ENCODE measurements around the gene LTBP1.

DNA sequence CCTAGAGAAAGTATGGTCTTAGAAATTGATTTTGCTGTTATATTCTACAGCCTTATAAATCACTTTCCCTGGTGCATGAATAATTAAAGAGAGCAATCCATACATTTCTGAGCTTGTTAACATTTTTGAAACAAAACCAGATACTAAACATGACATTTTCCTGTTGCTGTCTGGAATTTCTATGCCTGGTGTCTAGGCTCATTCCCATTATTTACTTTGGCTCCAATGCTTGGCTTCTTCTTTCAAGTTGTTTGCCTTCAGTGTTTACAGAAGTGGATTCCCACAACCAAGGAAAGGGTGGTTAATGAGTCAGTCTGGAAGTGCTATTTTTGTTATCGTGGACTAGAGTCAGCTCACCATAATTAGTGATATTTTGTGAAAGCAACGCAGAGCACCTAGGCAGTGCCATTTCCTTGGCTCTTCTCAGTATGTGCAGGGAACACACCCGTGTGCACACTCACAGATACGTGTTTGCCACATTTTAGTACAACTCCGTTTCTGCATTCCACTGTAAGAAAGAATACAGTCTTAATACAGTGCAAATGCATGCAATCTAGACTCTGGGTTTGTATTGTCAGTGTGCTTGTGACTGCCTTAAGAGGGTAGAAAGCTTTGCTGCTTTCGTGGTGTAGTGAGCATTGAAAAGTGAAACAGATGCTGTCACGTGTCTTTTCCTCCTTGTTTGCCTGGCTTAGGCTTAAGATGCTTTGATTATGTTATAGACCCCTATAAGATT is 344.7 kb downstream of the LTBP1 start:
- TF ChIP-seq POLR2A (IDR thresholded peaks at IDR 0.05) (no peak), CTCF (IDR thresholded peaks at IDR 0.05) (no peak)
